SW480 (cell line): Measurements from ENCODE around the gene SDK1.
"Not testable (repeated sequence)": the region's sequence is repeated elsewhere in the genome, so short reads cannot be mapped to it uniquely, and the experiment has no call there.

Experiments
- DNase-seq: peaks from one replicate; pipeline ENCODE4 v3.0.0-alpha.2; 2016; ENCODE audit warnings: low spot score

Gene SDK1

DNA sequence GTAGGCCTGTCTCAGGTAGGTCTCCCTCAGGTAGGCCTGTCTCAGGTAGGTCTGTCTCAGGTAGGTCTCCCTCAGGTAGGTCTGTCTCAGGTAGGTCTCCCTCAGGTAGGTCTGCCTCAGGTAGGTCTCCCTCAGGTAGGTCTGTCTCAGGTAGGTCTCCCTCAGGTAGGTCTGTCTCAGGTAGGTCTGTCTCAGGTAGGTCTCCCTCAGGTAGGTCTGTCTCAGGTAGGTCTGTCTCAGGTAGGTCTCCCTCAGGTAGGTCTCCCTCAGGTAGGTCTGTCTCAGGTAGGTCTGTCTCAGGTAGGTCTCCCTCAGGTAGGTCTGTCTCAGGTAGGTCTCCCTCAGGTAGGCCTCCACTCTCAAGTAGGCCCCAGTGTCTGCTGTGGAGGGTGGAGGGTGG, 281.1 kb downstream of the SDK1 start:
- not testable (repeated sequence) for DNase-seq

DNA sequence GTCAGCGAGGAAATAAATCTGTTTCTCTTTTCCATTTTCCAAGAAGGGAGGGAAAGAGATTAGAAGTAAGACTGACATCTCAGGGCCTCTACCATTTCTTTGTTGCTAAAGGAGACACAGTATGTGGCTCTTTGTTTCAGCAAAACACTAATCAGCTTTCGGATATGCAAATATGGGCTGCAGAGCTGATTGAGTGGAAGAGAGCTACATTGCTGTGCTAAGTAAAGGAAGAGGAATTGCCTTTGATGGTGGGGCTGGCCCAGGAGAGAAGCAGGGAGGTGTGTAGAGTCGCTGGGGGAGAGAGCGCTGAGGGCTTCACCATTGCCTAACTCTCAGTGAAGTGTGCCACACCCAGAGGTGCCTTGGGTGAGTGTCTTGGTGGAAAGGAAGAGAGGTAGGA, 284.8 kb downstream of the SDK1 start:
- DNase-seq, result no peak

DNA sequence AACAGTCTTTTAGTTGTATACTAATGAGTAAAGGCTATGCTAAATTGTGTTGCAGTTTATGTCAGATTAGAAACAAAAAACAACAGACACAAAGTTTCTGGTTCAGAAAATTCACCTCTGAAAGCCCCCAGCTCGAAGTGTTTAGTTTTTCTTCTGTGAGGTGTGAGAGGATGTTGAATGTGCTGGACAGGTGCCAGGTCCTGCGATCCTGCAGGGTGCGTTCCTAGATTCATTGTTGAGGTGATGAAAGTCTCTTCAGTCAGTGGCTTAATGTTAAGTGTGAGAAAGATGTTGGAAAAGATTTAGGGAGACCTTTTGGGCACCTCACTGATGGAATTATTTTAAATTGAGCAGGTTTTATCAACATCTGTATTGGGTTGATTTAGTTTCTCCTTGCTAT, 287.3 kb downstream of the SDK1 start:
- DNase-seq, result no peak

DNA sequence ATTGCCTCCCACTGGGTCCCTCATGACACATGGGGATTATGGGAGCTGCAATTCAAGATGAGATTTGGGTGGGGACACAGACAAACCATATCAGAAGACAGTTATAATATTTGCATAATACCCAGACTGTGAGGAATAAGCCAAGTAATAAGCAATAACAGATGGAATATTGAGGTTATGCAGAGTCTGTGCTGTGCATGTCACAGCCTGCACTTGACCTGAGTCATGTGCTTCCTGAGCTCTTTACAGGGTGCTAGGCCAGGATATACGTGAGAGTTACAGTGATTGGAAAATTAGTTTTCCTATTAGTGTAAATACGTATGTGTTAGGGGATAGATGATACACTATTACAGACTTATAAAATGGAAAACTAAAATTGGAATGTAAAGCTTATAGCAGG, 288.7 kb downstream of the SDK1 start:
- DNase-seq, result no peak

DNA sequence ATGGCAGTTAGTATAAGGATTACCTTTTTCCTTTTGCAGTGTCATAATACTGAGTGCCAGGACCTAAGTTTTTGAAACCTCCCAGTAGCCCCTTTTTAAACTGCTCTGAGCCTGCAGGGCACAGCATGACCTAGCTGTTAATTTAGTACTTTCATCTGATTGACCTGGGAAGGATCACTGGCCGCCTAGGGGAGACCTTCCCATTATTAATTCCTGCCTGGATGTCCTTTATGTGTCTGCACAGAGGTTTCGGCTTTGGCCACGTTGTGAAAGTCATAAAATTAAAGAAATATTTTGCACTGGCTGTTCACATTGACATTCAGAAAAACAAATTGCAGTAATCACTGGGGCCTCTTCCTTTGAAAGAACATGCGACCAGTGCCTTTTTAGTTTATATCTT, 290.2 kb downstream of the SDK1 start:
- no peak for DNase-seq

DNA sequence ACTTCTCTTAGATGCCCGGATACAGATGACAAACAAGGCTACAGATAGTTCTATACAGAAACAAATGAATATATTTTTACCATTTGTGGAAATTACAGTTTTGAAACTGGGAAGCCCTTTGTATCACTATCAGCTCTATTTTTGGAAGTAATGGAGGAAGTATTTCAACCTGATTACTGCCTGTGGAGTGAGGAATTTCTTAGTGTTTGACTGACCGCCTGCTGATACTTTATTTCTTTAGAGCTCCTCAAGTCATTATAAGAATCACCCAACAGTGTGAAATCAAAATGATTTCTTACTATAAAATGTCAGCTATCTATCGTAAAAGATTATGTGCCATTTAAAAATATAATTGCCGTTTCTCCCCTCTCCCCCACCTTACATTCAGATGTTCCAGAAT, 290.9 kb downstream of the SDK1 start:
- no peak for DNase-seq

DNA sequence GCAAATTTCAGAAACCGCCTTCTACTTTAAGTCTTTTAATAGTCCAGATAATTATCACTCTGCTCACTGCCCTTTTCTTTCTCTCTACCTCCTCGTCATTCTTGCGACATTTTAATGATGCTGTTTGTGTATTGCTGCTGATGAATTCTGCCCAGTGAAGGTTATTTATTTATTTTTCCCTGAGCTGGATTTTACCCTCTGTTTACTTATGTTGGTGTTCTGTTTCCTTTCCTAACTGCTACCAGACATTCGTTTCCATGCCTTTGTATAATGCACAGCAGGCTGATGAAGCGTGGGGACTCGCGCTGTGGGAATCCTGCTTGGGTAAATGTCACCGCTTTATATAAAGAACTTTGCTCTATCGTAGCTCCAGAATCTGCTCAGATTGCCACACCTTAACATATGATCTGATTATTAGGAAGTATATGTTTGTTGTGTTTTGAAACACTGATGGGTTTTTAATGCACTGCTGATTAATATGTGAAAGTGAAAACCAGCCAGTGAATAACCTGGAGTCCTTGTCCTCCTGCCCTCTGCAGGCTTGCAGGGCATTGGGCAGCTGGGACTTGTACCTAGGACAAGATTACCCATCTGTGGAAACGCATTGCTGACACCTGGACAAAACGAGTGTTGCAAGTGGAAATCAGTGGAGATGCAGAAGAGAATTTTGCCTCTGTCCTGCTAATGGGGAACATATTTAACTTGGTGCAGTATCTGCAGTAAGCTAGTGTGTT, 291.5 kb downstream of the SDK1 start:
- no peak for DNase-seq

DNA sequence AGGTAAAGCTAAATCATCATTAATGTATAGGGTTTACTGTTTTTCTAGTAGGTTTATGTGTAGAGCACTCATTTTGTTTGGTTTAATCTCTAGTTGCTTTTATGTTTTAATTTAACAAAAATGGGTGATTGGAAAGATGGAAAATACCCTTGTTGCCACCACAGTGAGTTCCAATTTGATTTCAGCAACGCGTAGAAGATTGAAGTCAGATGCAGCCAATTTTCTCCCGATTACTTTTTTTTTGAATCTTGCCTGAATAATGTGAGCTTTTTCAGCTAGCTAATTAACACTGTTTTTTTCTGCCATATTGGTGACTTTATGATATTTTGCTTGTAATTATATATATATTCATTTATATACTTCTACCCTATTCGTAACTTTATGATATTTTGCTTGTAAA, 293.8 kb downstream of the SDK1 start:
- no peak for DNase-seq

DNA sequence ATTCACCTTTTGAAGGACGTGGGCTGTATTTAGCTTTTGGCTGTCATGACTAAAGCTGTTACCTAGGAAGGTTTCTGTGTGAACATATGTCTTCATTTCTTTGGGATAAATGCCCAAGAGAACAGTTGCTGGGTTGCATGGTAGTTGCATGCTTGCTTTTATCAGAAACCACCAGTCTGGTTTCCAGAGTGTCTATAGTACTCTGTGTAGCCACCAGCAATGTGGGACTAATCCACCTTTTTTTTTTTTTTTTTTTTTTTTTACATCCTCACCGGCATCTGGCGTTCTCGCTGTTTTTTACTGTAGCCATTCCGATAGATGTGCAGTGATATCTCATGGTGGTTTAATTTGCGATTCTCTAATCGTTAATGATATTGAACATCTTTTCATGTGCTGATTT, 297.8 kb downstream of the SDK1 start:
- DNase-seq, result no peak

DNA sequence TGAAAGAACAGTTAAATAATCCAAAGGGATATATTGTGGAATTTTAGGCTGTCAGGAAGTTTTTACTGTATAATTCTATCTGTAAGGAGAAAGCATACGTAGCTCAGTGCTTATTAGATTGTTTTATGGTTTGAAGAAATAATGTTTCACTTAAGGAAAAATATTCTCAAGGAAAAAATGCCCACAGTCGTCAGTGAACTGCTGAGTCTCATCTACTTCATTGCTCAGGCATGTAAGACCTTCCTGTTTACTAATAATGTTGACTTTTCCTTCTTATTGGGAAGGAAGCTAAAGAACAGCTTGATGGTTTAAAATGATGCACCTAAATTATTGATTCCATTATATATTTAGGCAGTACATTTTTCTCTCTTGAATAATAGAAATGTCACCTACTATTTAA, 304.2 kb downstream of the SDK1 start:
- no peak for DNase-seq

DNA sequence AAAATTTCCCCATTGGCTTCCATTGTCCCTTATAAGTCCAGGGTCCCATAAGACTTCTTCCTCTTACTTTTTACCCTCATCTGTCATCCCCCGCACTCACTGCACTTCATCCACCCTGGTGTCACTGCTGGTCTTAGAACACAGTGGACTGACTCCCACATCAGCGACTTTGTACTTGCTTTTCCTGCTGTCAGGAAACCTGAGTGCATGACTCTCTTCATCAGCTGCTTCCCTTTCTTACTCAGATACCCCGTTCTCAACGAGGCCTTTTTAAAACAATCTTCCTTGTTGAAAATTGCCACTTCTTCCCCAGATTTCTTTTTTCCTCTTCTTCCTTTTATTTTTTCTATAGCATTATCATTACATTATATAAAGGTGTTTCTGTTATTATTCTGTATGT, 305.4 kb downstream of the SDK1 start:
- no peak for DNase-seq

DNA sequence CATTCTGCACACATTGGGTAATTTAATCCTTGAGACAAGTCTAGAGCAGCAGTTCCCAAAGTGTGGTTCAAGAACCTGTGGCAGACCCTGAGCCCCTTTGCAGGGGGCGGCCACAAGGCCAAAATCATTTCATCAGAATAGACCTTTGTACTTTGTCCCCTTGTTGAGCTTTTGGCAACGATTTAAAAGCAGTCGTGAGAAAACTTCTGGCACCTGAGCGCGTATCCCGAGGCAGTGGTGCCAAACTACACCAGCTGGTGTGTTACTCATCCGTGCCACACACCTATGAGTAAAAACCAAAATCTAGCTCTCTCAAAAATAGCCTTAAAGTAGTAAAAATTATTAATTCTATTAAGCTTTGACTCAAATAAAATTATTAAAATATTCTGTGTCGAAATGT, 306.8 kb downstream of the SDK1 start:
- DNase-seq, result no peak

DNA sequence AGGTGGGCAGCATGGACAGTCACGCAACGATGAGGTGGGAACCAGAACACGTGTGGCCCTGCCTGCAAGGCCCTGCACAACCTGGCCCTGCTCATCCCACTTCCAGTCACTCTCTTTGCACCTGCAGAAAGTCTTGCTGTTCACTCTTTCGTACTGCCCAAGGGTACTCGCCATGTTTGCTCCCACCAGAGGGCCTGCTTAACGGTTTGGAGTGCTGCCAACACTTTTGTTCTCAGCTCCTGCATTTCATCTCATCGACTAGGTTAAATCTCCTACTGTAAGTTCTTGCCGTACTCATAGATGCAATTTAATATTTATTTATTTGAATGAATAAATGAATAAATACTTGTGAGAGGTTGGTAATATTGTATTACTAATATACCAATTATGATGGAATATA, 315.3 kb downstream of the SDK1 start:
- DNase-seq, result no peak

DNA sequence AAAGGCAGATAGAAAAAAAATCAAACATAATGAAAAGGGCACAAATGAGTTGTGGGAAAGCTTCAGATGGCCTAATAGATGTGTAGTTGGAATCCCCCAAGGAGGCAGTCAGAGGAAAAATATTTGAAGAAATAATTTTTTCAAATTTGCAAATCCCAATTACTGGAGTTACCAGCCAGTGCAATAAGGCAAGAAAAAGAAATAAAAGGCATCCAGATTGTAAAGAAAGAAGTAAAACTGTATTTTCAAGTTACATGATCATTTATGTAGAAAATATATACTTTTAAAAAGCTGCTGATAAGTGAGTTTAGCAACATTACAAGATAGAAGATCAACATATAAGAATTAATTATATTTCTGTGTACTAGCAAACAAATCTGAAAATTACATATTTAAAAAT, 329.0 kb downstream of the SDK1 start:
- DNase-seq, result no peak

DNA sequence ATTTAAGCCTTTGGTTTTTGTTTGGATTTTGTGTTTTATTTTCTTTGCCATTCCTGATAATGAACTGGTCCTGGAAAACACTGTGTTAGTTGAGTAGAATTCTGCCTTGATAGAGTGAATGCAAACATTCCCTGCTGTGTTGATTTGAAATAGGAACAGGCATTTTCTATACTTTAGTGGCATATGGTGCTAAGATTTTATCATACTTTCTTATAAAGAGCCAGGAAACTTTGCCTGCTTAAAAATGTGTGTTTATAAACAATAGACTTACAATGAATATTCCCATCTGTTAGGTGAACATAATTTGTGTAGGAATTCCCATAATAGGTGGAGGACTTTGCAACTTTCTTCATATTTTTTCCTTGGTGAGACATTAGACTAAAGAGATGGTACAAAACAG, 333.3 kb downstream of the SDK1 start:
- DNase-seq, result no peak

DNA sequence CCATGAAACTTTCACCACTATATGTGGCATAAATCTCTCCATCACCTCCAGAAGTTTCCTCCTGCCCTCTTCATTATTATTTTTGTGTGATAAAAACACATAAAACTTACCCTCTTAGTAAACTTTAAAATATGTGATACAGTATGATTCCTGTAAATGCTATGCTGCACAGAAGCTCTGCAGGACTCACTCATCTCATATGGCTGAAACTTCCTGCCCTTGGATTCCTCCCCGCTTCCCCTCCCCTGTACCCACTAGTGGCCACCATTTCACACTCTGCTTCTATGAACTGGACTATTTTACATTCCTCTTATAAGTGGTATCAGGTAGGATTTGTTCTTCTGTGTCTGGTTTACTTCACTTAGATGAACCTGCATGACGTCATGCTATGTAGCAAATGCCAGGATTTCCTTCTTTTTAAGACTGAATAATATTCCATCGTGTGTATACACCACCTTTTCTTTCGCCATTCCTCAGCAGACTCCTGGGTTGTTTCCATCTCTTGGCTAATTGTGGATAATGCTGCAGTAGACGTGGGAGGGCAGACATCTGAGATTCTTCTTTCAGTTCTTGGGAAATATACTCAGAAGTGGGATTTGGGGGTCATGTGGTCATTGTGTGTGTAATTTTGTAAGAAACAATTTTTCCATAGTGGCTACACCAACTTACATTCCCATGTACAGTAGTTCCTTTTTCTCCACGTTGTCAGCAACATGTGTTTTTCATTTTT, 335.2 kb downstream of the SDK1 start:
- no peak for DNase-seq

DNA sequence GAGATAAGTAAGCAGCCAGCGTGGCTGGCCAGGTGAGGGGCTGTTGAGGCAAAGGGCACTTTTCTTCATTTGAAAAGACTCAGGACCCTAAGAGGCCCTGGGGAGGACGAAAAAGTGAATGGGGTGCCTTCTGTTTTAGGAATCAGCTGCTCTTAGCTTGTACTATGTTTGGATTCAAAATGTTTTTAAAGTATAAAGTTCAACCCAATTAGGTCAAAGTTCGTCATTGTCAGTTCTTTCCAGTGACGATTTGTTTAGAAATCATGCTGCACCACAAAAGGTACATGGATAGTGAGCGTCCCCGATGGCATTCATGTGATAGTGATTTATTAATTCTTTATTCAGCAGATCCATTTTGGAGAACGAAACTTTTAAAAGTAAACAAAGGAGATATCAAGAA, 338.2 kb downstream of the SDK1 start:
- DNase-seq, result no peak

DNA sequence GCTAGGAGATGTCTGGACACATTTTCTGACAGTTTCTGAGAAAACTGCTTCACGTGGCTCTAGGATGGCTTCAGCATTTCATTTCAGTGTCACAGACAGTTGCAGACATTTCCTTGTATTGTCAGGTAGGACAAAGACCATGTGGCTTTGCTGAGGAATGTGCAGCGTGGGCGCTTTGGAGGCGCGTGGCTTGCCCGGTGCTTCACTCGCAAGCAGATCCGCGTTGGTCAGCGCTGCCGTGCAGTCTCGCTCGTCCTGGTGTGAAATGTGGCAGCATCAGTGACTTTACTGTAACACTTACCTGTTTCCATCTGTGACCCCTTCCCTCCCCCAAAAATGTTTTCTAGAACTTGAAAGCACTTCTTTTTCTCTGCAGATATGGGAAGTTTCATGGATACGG, 340.5 kb downstream of the SDK1 start:
- DNase-seq, result no peak

DNA sequence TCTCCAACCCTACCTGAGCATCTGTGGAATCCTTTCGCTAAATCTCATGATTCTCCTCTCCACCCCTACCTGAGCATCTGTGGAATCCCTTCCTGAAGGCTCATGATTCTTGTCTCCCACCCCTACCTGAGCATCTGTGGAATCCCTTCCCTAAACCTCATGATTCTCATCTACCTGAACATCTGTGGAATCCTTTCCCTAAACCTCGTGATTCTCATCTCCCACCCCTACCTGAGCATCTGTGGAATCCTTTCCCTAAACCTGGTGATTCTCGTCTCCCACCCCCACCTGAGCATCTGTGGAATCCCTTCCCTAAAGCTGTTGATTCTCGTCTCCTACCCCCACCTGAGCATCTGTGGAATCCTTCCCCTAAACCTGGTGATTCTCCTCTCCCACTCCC, 342.0 kb downstream of the SDK1 start:
- DNase-seq, result no peak

DNA sequence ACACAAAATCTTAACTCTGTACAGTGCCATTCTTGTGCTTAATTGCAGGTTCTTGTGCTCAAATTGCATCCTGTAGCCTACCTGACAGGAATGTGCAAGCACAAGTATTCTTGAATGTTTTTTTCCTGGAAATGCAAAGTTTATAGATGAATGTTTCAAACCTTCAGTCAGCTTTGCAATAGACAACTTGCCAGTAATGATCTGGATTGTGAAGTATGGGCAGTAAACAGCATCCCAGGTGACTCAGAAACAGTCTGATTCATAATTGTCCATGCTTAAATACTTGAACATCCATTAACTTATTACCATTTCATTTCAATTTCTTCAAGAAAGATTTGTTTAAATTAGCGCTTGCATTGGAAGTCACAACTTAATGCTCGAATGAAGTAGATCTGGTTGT, 347.2 kb downstream of the SDK1 start:
- DNase-seq, result no peak

DNA sequence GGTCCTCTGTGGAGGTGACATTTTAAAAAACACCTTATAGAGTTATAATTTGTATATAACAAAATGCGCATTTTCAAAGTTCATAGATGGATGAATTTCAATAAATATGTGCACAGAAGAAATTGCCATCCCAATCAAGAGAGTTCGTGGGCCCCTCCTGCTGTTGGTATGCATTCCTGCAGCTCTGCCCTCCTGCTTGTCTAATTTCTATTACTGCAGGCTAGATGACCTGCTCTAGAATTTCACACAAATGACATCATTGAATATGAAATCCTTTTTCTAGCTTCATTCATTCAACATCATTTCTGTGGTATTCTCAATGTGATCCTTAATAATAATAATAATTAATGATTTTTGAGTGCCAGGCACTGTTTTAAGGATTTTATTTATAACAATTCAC, 348.2 kb downstream of the SDK1 start:
- no peak for DNase-seq

DNA sequence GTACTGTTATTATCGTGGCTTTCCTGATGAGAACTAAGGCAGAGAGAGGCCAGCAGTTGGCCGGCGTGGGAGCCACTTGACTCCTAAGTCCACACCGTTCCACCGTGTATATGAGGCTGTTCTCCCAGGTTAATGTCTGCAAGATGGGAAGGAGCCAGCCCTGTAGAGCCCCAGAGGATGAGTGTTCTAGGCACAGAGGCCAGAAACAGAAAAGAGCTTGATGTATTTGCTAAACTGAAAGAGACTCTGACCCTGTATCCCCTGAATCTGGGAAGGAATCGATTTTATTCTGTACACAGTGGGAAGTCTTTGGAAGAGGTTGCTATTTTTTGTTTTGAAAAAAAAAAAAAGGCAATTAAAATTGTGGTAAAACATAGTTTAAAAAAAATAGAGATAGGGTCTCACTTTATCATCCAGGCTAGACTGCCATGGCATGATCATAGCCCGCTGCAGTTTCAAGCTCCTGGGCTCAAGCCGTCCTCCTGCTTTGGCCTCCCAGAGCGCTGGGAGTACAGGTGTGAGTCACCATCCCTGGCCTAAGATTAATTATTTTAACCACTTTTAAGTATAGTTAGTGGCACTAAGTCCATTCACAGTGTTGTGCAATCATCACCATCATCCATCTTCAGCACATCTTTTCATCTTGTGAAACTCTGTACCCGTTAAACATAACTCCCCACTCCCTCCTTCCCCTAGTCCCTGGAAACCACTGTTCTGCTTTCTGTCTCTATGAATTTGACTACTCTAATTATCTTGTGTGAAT, 348.8 kb downstream of the SDK1 start:
- DNase-seq, result no peak

DNA sequence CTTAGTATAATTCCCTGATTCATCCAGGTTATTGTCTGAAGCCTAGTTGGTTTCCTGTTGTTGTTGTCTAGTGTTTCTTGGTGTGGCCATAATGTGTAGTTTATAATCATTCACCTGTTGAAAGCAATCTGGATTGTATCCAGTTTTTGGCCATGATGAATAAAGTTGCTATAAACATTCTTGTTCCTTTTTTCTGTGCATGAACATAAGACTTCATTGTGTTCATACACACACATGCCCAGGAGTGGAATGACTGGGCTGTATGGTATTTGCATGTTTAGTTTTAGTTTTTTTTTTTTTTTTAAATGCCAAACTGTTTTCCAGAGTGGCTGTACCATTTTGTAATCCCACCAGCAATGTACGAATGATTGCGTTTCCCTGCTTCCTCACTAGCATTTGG, 349.8 kb downstream of the SDK1 start:
- peak; percentile 11 for DNase-seq
